ENCODE measurements around the gene PHACTR1. TPM values are rescaled to one million over a fixed set of nuclear protein-coding genes. Genes with fewer than 3 reads are reported as not detected.

Gene PHACTR1
- polyA plus RNA-seq, 4 donors, result 10.9 to 22.0 (median 16.3) TPM

- no peak for DNase-seq (ENCODE audit: low read depth in 4 of 4, low spot score in 2 of 4)
Measured at GRCh38 chr6:12974551-12974950, 258.0 kb downstream of the PHACTR1 start.

- DNase-seq (ENCODE audit: low read depth in 4 of 4, low spot score in 2 of 4), result no peak
Measured at GRCh38 chr6:12976366-12976765, 259.8 kb downstream of the PHACTR1 start.

GRCh38 chr6:12977206-12977605, 260.6 kb downstream of the PHACTR1 start:
- DNase-seq (ENCODE audit: low read depth in 4 of 4, low spot score in 2 of 4), result no peak

DNA sequence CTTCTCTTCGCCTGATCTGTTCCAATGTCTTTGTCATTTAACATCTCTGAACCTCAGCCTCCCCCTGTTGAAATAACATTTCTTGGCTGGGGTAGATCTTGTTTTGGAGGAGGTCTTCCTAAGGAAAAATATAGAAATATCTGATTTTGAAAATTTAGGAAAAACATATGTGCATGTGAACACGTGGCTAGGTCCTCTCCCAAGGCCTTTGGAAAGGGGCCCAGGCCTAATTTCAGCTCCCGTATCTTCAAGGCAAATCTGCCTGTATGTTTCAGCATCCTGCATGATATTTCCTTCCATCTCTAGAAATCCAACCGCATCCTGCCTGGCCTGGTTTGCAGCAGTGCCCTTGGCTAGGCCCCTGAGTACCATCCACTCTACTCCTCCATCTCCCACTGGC, 261.2 kb downstream of the PHACTR1 start:
- no peak for DNase-seq (ENCODE audit: low read depth in 4 of 4, low spot score in 2 of 4)

- DNase-seq (ENCODE audit: low read depth in 4 of 4, low spot score in 2 of 4), result no peak
Measured at GRCh38 chr6:12980741-12981140, 264.2 kb downstream of the PHACTR1 start.

- no peak for DNase-seq (ENCODE audit: low read depth in 4 of 4, low spot score in 2 of 4)
Measured at GRCh38 chr6:12984776-12985175, 268.2 kb downstream of the PHACTR1 start.

DNA sequence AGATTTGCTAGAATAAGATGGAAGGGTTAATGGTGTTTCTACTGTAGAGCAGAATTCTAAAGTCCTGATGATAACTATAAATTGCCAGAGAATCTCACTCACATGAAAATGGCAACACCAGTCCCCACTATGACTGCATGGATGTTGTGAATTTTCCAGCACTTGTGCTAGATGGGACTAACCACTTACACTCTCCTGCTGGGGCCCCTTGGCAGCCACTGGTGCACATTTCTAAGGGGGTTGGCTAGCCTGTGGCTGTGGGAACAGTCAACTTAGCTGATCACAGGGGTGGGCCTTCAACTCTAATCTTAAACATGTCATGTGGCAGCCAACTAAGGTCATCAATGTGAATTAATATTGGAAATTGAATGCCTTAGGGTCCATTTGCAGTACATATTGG, 271.2 kb downstream of the PHACTR1 start:
- no peak for DNase-seq (ENCODE audit: low read depth in 4 of 4, low spot score in 2 of 4)

GRCh38 chr6:12990162-12990561, 273.6 kb downstream of the PHACTR1 start:
- DNase-seq (ENCODE audit: low read depth in 4 of 4, low spot score in 2 of 4), result no peak

- no peak for DNase-seq (ENCODE audit: low read depth in 4 of 4, low spot score in 2 of 4)
Measured at GRCh38 chr6:12991435-12991834, 274.9 kb downstream of the PHACTR1 start.

DNA sequence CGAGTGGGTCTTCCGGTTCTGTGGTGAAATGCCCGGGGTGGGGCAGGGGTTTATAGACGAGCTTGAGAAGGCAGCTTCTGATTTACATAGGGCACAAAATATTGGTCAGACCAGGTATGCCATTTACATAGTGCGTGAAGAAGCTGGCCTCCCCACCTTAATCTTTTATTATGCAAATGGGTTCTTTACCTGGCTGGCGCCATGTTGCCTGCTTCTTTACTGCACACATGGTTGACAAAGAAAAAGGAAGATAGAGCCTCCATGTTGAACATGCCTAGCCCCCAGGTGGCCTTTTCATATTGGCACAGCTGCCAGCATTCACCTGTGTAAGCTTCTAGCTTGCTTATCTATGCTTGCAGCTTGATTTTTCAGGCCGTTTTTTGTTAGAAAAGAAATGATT, 276.2 kb downstream of the PHACTR1 start:
- no peak for DNase-seq (ENCODE audit: low read depth in 4 of 4, low spot score in 2 of 4)

DNA sequence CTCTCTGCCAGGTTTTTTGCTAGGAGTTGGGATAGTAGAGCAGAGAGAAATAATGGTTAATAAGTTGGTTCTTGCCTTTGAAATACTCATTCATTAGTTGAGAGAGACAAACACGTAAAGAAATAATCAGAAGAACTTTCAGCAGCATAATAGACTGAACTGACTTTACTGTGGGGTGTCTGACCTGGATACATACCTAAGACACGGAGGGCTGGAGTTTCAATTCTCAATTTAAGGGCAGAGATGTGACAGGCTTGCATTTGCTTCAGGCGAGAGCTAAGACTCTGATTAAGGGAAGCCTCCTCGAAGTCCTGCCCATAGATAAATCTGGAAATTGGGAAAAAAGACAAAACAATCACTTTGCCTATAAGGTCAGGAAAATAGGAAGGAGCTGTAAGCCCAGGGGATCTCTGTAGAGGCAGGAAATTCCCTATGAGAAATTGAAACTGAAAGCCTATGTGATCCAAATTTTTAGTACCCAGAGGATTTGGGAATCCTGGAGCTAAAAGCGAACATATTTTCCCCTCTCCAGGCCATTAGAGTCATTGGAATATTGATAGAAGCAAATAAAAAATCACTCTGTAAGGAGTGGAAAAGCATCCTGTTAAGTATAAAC, 276.8 kb downstream of the PHACTR1 start:
- no peak for DNase-seq (ENCODE audit: low read depth in 4 of 4, low spot score in 2 of 4)

DNA sequence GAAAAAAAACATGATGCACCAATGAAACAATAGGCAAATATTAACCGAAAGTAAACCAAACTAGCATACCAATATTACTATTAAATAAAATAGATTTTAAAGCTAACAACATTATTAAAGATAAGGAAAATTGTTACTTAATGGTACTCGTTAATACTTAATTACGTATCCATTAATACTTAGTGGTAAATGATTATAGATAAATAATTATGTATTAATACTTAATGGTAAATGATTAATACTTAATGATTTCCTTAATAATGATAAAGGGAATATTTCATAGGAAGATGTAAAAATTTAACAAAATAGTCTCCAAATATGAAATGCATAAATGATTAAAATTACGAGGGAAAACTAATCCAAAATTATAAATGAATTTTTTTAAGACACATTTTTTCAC, 278.9 kb downstream of the PHACTR1 start:
- DNase-seq (ENCODE audit: low read depth in 4 of 4, low spot score in 2 of 4), result no peak

- DNase-seq (ENCODE audit: low read depth in 4 of 4, low spot score in 2 of 4), result no peak
Measured at GRCh38 chr6:13000537-13000936, 284.0 kb downstream of the PHACTR1 start.

DNA sequence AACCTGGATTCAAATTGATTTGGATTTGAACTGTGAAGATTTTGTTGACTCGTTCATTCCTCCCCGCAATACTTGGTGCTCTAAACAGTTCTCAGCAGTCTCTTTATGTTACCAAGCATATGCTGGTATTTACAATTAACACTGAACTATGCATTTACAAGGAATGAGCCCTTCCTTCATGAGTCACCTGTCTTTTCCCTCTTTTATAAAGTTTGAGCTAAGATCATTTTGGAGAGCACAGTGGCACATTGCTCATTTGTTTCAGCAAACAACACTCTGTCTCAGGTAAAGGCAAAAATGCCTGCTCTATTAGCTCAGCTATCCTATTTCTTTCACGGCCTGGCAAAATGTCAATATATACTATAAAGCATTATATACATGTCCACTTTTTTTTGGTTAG, 285.4 kb downstream of the PHACTR1 start:
- no peak for DNase-seq (ENCODE audit: low read depth in 4 of 4, low spot score in 2 of 4)

GRCh38 chr6:13004601-13005000, 288.0 kb downstream of the PHACTR1 start:
- DNase-seq (ENCODE audit: low read depth in 4 of 4, low spot score in 2 of 4), result no peak

- DNase-seq (ENCODE audit: low read depth in 4 of 4, low spot score in 2 of 4), result no peak
Measured at GRCh38 chr6:13005994-13006393, 289.4 kb downstream of the PHACTR1 start.

DNA sequence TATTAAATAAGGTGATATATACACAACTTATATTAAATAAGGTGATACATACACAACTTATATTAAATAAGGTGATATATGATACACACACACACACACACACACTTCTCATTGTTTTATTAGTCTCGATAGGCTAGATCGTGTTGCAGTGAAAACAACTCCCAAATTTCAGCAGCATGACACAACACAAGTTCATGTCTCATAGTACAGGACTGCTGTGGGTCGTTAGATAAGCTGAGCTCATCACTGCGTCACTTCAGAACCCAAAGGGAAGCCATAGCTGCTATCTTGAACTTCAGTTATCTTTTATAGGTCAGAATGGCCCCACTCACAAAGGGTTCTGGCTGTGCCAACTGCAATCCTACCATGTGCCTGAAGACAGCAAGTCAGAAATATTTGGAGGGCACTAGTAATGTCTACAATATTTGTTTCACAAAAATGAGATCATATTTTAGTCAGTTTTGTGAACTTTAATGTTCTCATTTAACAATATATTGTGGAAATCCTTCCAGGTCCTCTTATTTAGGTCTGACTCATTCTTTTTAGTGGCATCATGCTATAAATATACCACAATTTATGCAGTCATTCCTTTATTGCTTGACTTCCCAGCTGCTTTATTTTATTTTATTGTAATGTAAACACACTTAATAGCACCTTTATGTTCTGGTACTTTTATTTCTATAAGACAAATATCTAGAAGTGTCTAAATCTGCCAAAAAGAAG, 290.2 kb downstream of the PHACTR1 start:
- no peak for DNase-seq (ENCODE audit: low read depth in 4 of 4, low spot score in 2 of 4)

- DNase-seq (ENCODE audit: low read depth in 4 of 4, low spot score in 2 of 4), result no peak
Measured at GRCh38 chr6:13007744-13008143, 291.2 kb downstream of the PHACTR1 start.

DNA sequence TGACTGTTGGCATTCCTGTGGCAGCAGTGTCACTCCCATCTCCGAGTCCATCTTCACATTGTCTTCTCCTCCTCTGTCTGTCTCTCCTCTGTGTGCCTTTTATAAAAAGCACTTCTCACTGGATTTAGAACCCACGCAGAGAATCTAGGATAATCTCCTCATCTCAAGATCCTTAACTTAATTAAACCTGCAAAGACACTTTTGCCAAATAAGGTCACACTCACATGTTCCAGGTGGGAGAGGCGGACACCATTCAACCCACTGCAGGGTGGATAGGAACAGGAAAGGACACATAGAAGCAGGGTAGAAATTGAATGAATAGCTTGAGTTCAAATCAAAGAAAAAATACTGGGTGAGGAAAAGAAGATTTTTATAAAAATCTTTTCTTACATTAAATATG, 292.5 kb downstream of the PHACTR1 start:
- DNase-seq (ENCODE audit: low read depth in 4 of 4, low spot score in 2 of 4), result no peak

DNA sequence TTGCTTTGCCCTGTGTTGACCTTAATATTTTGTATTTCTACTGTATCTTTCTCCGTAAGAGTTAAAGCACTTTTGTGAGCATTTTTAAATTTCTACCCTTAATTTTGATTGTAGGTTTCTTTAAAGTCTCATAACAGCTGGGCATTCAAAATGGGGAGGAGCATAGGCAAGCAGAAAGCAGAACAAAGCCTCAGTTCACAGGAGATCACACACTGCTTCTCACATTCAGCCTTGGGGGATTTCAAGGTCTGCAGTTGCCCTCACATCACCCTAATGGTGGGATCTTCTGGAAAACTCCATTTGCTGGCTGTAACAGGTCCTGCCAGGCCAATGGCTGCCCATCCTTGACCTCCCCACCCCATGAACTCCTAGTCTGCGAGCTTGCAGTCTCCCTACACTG, 292.9 kb downstream of the PHACTR1 start:
- no peak for DNase-seq (ENCODE audit: low read depth in 4 of 4, low spot score in 2 of 4)

DNA sequence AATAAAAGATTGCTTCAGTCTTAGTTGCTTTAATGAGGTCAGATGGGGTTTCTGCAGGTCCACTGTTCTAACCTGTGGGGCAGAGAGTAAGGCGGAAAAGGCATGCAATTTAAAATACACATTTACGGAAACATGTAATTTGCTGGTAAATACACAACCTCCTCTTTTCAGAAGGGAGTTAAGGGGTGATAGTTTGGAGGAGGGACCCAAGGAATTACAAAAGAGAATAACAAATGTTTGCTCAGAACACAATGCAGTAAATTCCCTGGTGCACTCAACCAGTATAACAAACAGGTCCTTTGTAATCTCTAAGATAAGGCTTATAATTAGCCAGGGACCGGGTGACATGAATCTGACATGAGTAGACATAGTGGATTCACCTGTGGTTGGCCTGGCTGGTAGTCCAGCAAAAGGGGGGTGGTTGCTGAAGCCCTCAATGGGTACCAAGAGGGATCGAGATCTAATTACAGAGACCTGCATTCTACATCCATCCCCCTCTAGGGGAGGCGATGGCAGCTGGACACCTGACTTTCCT, 295.1 kb downstream of the PHACTR1 start:
- DNase-seq (ENCODE audit: low read depth in 4 of 4, low spot score in 2 of 4), result no peak

DNA sequence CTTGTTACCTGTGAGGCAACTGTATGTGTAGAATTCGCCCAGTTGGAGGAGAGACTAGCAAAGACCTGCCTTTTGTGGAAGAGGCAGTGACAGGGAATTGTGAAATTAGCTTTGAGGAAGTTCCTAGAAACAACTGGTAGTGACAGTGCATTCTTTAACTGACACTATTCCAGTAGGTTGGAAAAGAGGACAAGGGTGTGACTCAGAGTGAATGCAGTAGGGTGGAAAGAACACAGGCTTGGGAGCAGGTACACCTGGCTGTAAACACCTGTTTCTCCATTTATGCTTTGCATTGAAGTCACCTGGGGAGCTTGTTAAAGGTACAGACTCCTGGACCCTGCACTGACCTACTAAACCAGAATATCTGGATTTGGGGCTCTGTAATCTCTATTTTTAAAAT, 295.7 kb downstream of the PHACTR1 start:
- no peak for DNase-seq (ENCODE audit: low read depth in 4 of 4, low spot score in 2 of 4)

Measured in left renal cortex interstitium (tissue), 4 donors.